Measurements from ENCODE around the gene GPAM.
"Not testable (repeated sequence)": the region's sequence is repeated elsewhere in the genome, so short reads cannot be mapped to it uniquely, and the experiment has no call there.

GPAM gene

DNA sequence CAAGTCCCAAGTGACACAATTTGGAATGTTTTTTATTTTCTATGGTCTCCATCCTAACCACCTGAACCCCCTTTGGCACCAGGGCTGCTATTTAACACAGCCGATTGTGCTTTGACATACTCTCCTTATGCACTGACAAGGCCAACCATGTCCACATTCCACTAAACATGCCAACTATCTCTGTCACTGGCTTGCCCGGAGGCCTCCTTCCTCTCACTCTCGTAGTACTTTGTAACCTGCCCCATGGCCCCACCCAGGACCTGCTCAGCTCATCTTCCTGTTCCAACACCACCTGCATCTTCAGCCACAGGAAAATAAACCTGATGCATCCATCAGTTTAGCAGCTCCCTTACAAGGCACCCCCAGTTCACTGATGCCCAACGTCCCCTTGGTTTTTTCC lies 63.1 kb downstream of the GPAM start:
- TF ChIP-seq, protein P1, sequence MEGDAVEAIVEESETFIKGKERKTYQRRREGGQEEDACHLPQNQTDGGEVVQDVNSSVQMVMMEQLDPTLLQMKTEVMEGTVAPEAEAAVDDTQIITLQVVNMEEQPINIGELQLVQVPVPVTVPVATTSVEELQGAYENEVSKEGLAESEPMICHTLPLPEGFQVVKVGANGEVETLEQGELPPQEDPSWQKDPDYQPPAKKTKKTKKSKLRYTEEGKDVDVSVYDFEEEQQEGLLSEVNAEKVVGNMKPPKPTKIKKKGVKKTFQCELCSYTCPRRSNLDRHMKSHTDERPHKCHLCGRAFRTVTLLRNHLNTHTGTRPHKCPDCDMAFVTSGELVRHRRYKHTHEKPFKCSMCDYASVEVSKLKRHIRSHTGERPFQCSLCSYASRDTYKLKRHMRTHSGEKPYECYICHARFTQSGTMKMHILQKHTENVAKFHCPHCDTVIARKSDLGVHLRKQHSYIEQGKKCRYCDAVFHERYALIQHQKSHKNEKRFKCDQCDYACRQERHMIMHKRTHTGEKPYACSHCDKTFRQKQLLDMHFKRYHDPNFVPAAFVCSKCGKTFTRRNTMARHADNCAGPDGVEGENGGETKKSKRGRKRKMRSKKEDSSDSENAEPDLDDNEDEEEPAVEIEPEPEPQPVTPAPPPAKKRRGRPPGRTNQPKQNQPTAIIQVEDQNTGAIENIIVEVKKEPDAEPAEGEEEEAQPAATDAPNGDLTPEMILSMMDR (IDR thresholded peaks at IDR 0.05; ENCODE audit: low read depth, low read length) = no peak

DNA sequence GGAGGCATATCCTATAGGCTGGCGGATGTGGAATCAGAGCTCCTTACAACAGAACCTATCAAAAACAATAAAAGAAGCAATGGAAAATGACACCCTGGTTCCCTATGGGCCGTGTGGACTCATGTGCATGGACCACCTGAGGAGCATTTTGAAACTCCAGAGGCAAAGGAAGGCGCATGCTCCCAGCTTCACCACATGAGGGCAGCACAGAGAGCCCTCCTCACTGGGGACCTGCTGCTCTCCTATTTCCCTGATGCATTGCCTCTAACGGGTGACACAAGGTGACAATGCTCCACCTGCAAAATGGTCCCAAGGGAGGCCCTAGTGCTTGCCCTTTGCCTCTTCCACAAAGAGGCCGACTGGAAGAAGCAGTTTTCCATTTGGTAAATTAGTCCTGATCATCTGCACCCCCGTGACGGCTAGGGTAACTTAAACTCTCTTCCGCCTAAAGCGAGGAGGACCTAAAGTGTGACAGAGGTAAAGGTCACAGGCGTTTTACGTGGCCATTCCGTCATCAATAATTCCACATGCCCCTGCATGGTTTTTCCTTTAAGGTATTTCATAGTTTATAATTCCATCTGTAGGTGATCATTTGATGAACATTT lies 67.7 kb downstream of the GPAM start:
- no peak overlapping the region for H3K4me3 ChIP-seq (ENCODE audit: low read depth, low read length)
- TF ChIP-seq, protein P1 (IDR thresholded peaks at IDR 0.05; ENCODE audit: low read depth, low read length) = peak; percentile 76

More for the DNA sequence above, 63.1 kb downstream of the GPAM start:
- H3K4me3 ChIP-seq (ENCODE audit: low read depth, low read length) = no peak overlapping the region

DNA sequence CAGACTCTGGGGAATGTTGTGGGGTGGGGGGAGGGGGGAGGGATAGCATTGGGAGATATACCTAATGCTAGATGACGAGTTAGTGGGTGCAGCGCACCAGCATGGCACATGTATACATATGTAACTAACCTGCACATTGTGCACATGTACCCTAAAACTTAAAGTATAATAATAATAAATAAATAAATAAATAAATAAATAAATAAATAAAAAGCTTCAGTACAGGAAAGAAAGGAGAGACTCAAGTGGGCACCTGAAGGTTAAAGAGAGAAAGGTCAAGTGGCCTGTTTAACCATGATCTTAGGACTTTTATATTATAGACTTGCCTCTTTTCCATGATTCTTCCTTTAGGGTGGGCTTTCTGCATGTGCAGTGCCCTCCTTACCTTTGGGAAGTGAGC lies 73.8 kb downstream of the GPAM start:
- not testable (repeated sequence) for H3K4me3 ChIP-seq (ENCODE audit: low read depth, low read length)

All from WI38 (cell line).